ENCODE results near the gene C9orf72.
A peak's percentile ranks its signal among the peaks of the same experiment; 100 is the strongest.

The C9orf72 gene

GRCh38 chr9:27573634-27574590 lies 631 bp upstream of the C9orf72 start:
- Histone ChIP-seq H3K27me3 (ENCODE audit: control insufficient read depth, insufficient read depth, low read length) (no peaks in the 10 kb centered on the region), H3K36me3 (ENCODE audit: control insufficient read depth, insufficient read depth, low read length) (no peaks in the 10 kb centered on the region), H3K27ac (ENCODE audit: low read depth, low read length) (peak overlapping the region; percentile 97), H3K9me3 (ENCODE audit: control insufficient read depth, insufficient read depth, low read length) (peaks cover 5% of the 10 kb centered on the region), H3K4me3 (ENCODE audit: low read depth, low read length) (peak overlapping the region; percentile 74), H3K4me1 (ENCODE audit: control insufficient read depth, insufficient read depth, low read length) (peaks cover 8% of the 10 kb centered on the region), H3K9ac (ENCODE audit: low read depth, low read length) (peak overlapping the region; percentile 76)

DNA sequence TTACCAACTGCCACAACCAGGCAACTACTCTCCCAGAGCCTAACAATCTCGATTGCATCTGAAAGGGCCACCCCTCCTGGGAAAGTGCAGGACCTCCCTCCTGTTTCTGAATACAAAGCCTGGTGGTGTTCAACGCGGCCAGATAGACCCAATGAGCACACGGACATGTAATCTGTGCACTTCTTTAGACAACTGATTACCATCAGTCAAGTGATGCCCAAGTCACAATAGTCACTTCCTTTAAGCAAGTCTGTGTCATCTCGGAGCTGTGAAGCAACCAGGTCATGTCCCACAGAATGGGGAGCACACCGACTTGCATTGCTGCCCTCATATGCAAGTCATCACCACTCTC lies 739 bp downstream of the C9orf72 start:
- Histone ChIP-seq H3K27ac (ENCODE audit: low read depth, low read length) (peak overlapping the region; percentile 97), H3K36me3 (ENCODE audit: control insufficient read depth, insufficient read depth, low read length) (no peaks in the 10 kb centered on the region), H3K9me3 (ENCODE audit: control insufficient read depth, insufficient read depth, low read length) (no peaks in the 10 kb centered on the region; the same call in 1 of the 2 replicates), H3K9ac (ENCODE audit: low read depth, low read length) (peak overlapping the region; percentile 80), H3K27me3 (ENCODE audit: control insufficient read depth, insufficient read depth, low read length) (no peaks in the 10 kb centered on the region), H3K4me1 (ENCODE audit: control insufficient read depth, insufficient read depth, low read length) (peaks cover 8% of the 10 kb centered on the region), H3K4me3 (ENCODE audit: low read depth, low read length) (peak overlapping the region; percentile 74)

GRCh38 chr9:27572061-27572460 lies 1.2 kb downstream of the C9orf72 start:
- no peaks in the 10 kb centered on the region for H3K27me3 ChIP-seq (ENCODE audit: control insufficient read depth, insufficient read depth, low read length)
- H3K9ac ChIP-seq (ENCODE audit: low read depth, low read length): no peak overlapping the region
- no peaks in the 10 kb centered on the region; the same call in 1 of the 2 replicates for H3K9me3 ChIP-seq (ENCODE audit: control insufficient read depth, insufficient read depth, low read length)
- H3K27ac ChIP-seq (ENCODE audit: low read depth, low read length): no peak overlapping the region
- peaks cover 1% of the 10 kb centered on the region; the same call in 1 of the 2 replicates for H3K36me3 ChIP-seq (ENCODE audit: control insufficient read depth, insufficient read depth, low read length)
- peak overlapping the region; percentile 74 for H3K4me3 ChIP-seq (ENCODE audit: low read depth, low read length)
- peaks cover 8% of the 10 kb centered on the region for H3K4me1 ChIP-seq (ENCODE audit: control insufficient read depth, insufficient read depth, low read length)

GRCh38 chr9:27571011-27571410 lies 2.3 kb downstream of the C9orf72 start:
- no peaks in the 10 kb centered on the region for H3K9me3 ChIP-seq (ENCODE audit: control insufficient read depth, insufficient read depth, low read length)
- H3K4me3 ChIP-seq (ENCODE audit: low read depth, low read length): no peak overlapping the region
- H3K27ac ChIP-seq (ENCODE audit: low read depth, low read length): no peak overlapping the region
- peaks cover 8% of the 10 kb centered on the region for H3K4me1 ChIP-seq (ENCODE audit: control insufficient read depth, insufficient read depth, low read length)
- H3K9ac ChIP-seq (ENCODE audit: low read depth, low read length): no peak overlapping the region
- H3K36me3 ChIP-seq (ENCODE audit: control insufficient read depth, insufficient read depth, low read length): peaks cover 12% of the 10 kb centered on the region
- H3K27me3 ChIP-seq (ENCODE audit: control insufficient read depth, insufficient read depth, low read length): no peaks in the 10 kb centered on the region

GRCh38 chr9:27569406-27569805 lies 3.9 kb downstream of the C9orf72 start:
- Histone ChIP-seq H3K4me3 (ENCODE audit: low read depth, low read length) (no peak overlapping the region), H3K9me3 (ENCODE audit: control insufficient read depth, insufficient read depth, low read length) (no peaks in the 10 kb centered on the region), H3K4me1 (ENCODE audit: control insufficient read depth, insufficient read depth, low read length) (peaks cover 8% of the 10 kb centered on the region), H3K36me3 (ENCODE audit: control insufficient read depth, insufficient read depth, low read length) (peaks cover 28% of the 10 kb centered on the region), H3K9ac (ENCODE audit: low read depth, low read length) (no peak overlapping the region), H3K27me3 (ENCODE audit: control insufficient read depth, insufficient read depth, low read length) (no peaks in the 10 kb centered on the region), H3K27ac (ENCODE audit: low read depth, low read length) (no peak overlapping the region)

GRCh38 chr9:27566118-27566517 lies 7.2 kb downstream of the C9orf72 start:
- Histone ChIP-seq H3K4me1 (ENCODE audit: control insufficient read depth, insufficient read depth, low read length) (no peaks in the 10 kb centered on the region), H3K27me3 (ENCODE audit: control insufficient read depth, insufficient read depth, low read length) (no peaks in the 10 kb centered on the region), H3K9ac (ENCODE audit: low read depth, low read length) (no peak overlapping the region), H3K4me3 (ENCODE audit: low read depth, low read length) (no peak overlapping the region), H3K9me3 (ENCODE audit: control insufficient read depth, insufficient read depth, low read length) (no peaks in the 10 kb centered on the region), H3K27ac (ENCODE audit: low read depth, low read length) (no peak overlapping the region), H3K36me3 (ENCODE audit: control insufficient read depth, insufficient read depth, low read length) (peaks cover 52% of the 10 kb centered on the region)

- peaks cover 57% of the 10 kb centered on the region for H3K36me3 ChIP-seq (ENCODE audit: control insufficient read depth, insufficient read depth, low read length)
- H3K27me3 ChIP-seq (ENCODE audit: control insufficient read depth, insufficient read depth, low read length): no peaks in the 10 kb centered on the region
- no peak overlapping the region for H3K4me3 ChIP-seq (ENCODE audit: low read depth, low read length)
- no peak overlapping the region for H3K27ac ChIP-seq (ENCODE audit: low read depth, low read length)
- H3K4me1 ChIP-seq (ENCODE audit: control insufficient read depth, insufficient read depth, low read length): no peaks in the 10 kb centered on the region
- H3K9me3 ChIP-seq (ENCODE audit: control insufficient read depth, insufficient read depth, low read length): no peaks in the 10 kb centered on the region
- no peak overlapping the region for H3K9ac ChIP-seq (ENCODE audit: low read depth, low read length)
These were observed 7.6 kb downstream of the C9orf72 start for GRCh38 chr9:27565696-27566095.

GRCh38 chr9:27564670-27565069 lies 8.6 kb downstream of the C9orf72 start:
- Histone ChIP-seq H3K9ac (ENCODE audit: low read depth, low read length) (no peak overlapping the region), H3K27me3 (ENCODE audit: control insufficient read depth, insufficient read depth, low read length) (no peaks in the 10 kb centered on the region), H3K4me3 (ENCODE audit: low read depth, low read length) (no peak overlapping the region), H3K36me3 (ENCODE audit: control insufficient read depth, insufficient read depth, low read length) (peaks cover 66% of the 10 kb centered on the region), H3K27ac (ENCODE audit: low read depth, low read length) (no peak overlapping the region), H3K9me3 (ENCODE audit: control insufficient read depth, insufficient read depth, low read length) (no peaks in the 10 kb centered on the region), H3K4me1 (ENCODE audit: control insufficient read depth, insufficient read depth, low read length) (no peaks in the 10 kb centered on the region)

DNA sequence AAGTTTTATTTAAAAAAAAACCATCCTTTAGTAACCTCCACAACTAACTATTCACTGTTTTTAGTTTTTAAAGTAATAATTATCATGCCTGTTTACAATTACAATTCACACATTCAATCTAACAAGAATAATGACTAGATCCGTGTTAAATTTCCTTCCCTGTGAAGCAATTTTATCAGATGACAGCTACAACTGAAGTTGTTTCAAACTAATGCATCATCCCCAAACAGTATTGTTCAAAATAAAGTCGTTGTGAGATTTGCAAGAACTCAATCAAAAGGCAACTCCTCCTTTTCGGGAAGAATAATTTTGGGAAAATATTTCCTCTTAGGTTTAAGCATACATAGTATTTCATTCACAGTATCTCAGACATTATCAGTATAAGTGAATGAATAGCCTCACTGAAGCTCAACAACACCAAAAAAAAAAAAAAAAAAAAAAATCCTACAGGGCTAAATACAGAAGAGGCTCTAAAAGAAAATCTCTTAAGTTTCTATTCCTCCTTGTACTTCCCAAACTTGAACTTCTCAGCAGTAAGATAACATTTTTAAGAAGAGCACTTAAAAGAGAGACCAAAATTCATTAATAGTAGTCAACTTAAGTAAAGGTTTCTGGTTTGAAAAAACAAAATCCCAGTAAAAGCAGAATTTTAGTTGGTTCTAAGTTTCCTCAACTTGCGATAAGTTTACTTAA lies 9.4 kb downstream of the C9orf72 start:
- Histone ChIP-seq H3K4me3 (ENCODE audit: low read depth, low read length) (no peak overlapping the region), H3K9ac (ENCODE audit: low read depth, low read length) (no peak overlapping the region), H3K27me3 (ENCODE audit: control insufficient read depth, insufficient read depth, low read length) (no peaks in the 10 kb centered on the region), H3K9me3 (ENCODE audit: control insufficient read depth, insufficient read depth, low read length) (no peaks in the 10 kb centered on the region), H3K27ac (ENCODE audit: low read depth, low read length) (no peak overlapping the region), H3K4me1 (ENCODE audit: control insufficient read depth, insufficient read depth, low read length) (no peaks in the 10 kb centered on the region), H3K36me3 (ENCODE audit: control insufficient read depth, insufficient read depth, low read length) (peaks cover 73% of the 10 kb centered on the region)

- H3K9ac ChIP-seq (ENCODE audit: low read depth, low read length): no peak overlapping the region
- H3K27ac ChIP-seq (ENCODE audit: low read depth, low read length): no peak overlapping the region
- no peak overlapping the region for H3K4me3 ChIP-seq (ENCODE audit: low read depth, low read length)
- peaks cover 89% of the 10 kb centered on the region for H3K36me3 ChIP-seq (ENCODE audit: control insufficient read depth, insufficient read depth, low read length)
- no peaks in the 10 kb centered on the region for H3K4me1 ChIP-seq (ENCODE audit: control insufficient read depth, insufficient read depth, low read length)
- no peaks in the 10 kb centered on the region for H3K27me3 ChIP-seq (ENCODE audit: control insufficient read depth, insufficient read depth, low read length)
- no peaks in the 10 kb centered on the region for H3K9me3 ChIP-seq (ENCODE audit: control insufficient read depth, insufficient read depth, low read length)
These were observed 11.6 kb downstream of the C9orf72 start for GRCh38 chr9:27561685-27562084.

- no peak overlapping the region for H3K4me3 ChIP-seq (ENCODE audit: low read depth, low read length)
- H3K9me3 ChIP-seq (ENCODE audit: control insufficient read depth, insufficient read depth, low read length): no peaks in the 10 kb centered on the region
- H3K27me3 ChIP-seq (ENCODE audit: control insufficient read depth, insufficient read depth, low read length): no peaks in the 10 kb centered on the region
- no peak overlapping the region for H3K27ac ChIP-seq (ENCODE audit: low read depth, low read length)
- H3K4me1 ChIP-seq (ENCODE audit: control insufficient read depth, insufficient read depth, low read length): no peaks in the 10 kb centered on the region
- H3K9ac ChIP-seq (ENCODE audit: low read depth, low read length): no peak overlapping the region
- H3K36me3 ChIP-seq (ENCODE audit: control insufficient read depth, insufficient read depth, low read length): peaks cover 89% of the 10 kb centered on the region
These were observed 12.8 kb downstream of the C9orf72 start for GRCh38 chr9:27560457-27560856.
